Keratinocyte (primary cell): ENCODE results near the gene TLR8. TPM values are rescaled to one million over a fixed set of nuclear protein-coding genes. Genes with fewer than 3 reads are reported as not detected.
"Not testable (repeated sequence)": the region's sequence is repeated elsewhere in the genome, so short reads cannot be mapped to it uniquely, and the experiment has no call there.

Experiments
- DNase-seq: peaks from one replicate; pipeline ENCODE4 v3.0.0-alpha.2; 2011; ENCODE audit warnings: low read depth, missing footprints, low spot score
- FAIRE-seq: peaks from 2 replicates; lab custom pipeline; 2011; peaks lifted over from hg19 to GRCh38; lab: Jason Lieb, UNC
- H2AFZ ChIP-seq: 2 replicates; pipeline ENCODE4 v1.6.0; 2012; ENCODE audit warnings: low read length, control low read depth, inconsistent platforms; ENCODE audit not compliant: control insufficient read depth
- H3K27ac ChIP-seq: 2 replicates; pipeline ENCODE4 v1.5.1; 2011; ENCODE audit warnings: low read length; ENCODE audit not compliant: control insufficient read depth, insufficient read depth
- H3K27me3 ChIP-seq: 3 replicates; pipeline ENCODE4 v1.6.0; 2011; ENCODE audit warnings: low read length; ENCODE audit not compliant: control insufficient read depth, insufficient read depth; ENCODE audit errors: extremely low read depth
- H3K36me3 ChIP-seq, 2 experiments: 2 replicates in 1 of 2; 3 replicates in 1 of 2; pipeline ENCODE4 v1.5.1; 2011; ENCODE audit warnings: low read length in 2 of 2, mild to moderate bottlenecking in 1 of 2; ENCODE audit not compliant: control insufficient read depth in 2 of 2, insufficient read depth in 2 of 2; ENCODE audit errors: extremely low read depth in 1 of 2
- H3K4me1 ChIP-seq: 3 replicates; pipeline ENCODE4 v1.5.1; 2011; ENCODE audit warnings: low read length; ENCODE audit not compliant: control insufficient read depth, insufficient read depth; ENCODE audit errors: extremely low read depth
- H3K4me2 ChIP-seq: 3 replicates; pipeline ENCODE4 v1.6.0; 2011; ENCODE audit warnings: low read depth, low read length; ENCODE audit not compliant: control insufficient read depth, insufficient read depth; ENCODE audit errors: extremely low read depth
- H3K4me3 ChIP-seq, 3 experiments: fragments of 200-600 bp in 1 of 3; sonication (generic) in 1 of 3; 2 replicates in 2 of 3; 3 replicates in 1 of 3; pipeline ENCODE4 v1.5.1; 2011 to 2016; ENCODE audit warnings: low read length in 3 of 3, mild to moderate bottlenecking in 3 of 3, control low read depth in 2 of 3, inconsistent platforms in 1 of 3, low read depth in 1 of 3, mixed read lengths in 1 of 3, mixed run types in 1 of 3, moderate library complexity in 1 of 3; ENCODE audit not compliant: control insufficient read depth in 2 of 3, insufficient read depth in 2 of 3; ENCODE audit errors: extremely low read depth in 1 of 3
- H3K79me2 ChIP-seq: 2 replicates; pipeline ENCODE4 v1.6.0; 2012; ENCODE audit warnings: low read length; ENCODE audit not compliant: control insufficient read depth, insufficient read depth
- H3K9ac ChIP-seq: 3 replicates; pipeline ENCODE4 v1.6.0; 2011; ENCODE audit warnings: low read length; ENCODE audit not compliant: control insufficient read depth, insufficient read depth; ENCODE audit errors: extremely low read depth
- H3K9me1 ChIP-seq: 3 replicates; pipeline ENCODE4 v1.6.0; 2011; ENCODE audit warnings: low read length; ENCODE audit not compliant: control insufficient read depth, insufficient read depth; ENCODE audit errors: extremely low read depth
- H3K9me3 ChIP-seq: 2 replicates; pipeline ENCODE4 v1.5.1; 2012; ENCODE audit warnings: low read depth, low read length; ENCODE audit not compliant: control insufficient read depth
- H4K20me1 ChIP-seq: 3 replicates; pipeline ENCODE4 v1.6.0; 2011; ENCODE audit warnings: low read length; ENCODE audit not compliant: control insufficient read depth, insufficient read depth; ENCODE audit errors: extremely low read depth
- EZH2 ChIP-seq: IDR thresholded peaks from one replicate; pipeline ENCODE4 v1.6.1; 2012; ENCODE audit warnings: inconsistent platforms, mild to moderate bottlenecking, low read length, moderate library complexity
- dilution Hi-C: fragments of 300-500 bp; cut with MboI; formaldehyde crosslinking; loops from one replicate; pipeline ENCODE4 v1.7.0; 2020; ENCODE audit warnings: low sequenced_read_pairs; ENCODE audit not compliant: extremely low pct_ligation_motif_present
- polyA plus RNA-seq, 5 experiments: library from polyadenylated mRNA; depleted of rRNA in 3 of 5; stranded (reverse) in 3 of 5; stranded (forward) in 1 of 5; unstranded in 1 of 5; fragments of >200 nt; gene quantifications; 1 replicate in 1 of 5; 2 replicates in 3 of 5; 3 replicates in 1 of 5; pipeline versions ENCODE4 v1.2.1 to v1.2.3, GENCODE V29; 2011 to 2012; ENCODE audit warnings: missing spikeins in 2 of 5, low read depth in 1 of 5, low replicate concordance in 1 of 5
- TF ChIP-seq, protein P1 (sequence below), 3 experiments: IDR thresholded peaks in 1 of 3; conservative IDR thresholded peaks in 1 of 3; optimal IDR thresholded peaks in 1 of 3; 2 replicates in 2 of 3; 3 replicates in 1 of 3; pipeline versions ENCODE3 to v1.5.1; 2011; ENCODE audit warnings: low read length in 3 of 3, mild to moderate bottlenecking in 3 of 3, moderate library complexity in 2 of 3, control low read depth in 1 of 3, inconsistent platforms in 1 of 3; ENCODE audit not compliant: insufficient read depth in 2 of 3; ENCODE audit errors: extremely low read depth in 1 of 3

The TLR8 gene
- polyA plus RNA-seq, 1 donor (not counting 4 experiments of a cell fraction or from before 2014, with no cell fraction given), result not detected

DNA sequence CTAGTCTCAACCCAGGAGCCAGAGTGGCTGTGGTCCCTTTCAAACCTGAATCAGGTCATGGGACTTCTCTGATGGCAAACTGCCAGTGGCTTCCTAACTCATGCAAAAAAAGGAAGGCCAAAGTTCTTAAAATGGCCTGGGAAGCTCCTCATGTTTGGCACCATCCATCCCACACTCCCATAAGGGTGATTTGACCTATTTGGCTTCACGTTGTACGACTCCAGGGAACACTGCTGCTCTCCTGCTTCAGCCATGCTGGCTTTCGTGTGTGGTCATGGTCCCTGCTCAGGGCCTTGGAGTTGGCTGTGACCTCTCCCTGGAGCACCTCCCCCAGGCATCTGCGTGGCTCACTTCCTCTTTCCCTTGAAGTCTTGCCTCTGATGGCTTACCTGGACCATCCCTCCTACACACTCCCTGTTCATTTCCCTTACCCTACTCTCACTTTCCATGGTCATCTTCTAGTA is 55.7 kb downstream of the TLR8 start:
- DNase-seq (no peak), FAIRE-seq (no peak)
- H3K9me3 ChIP-seq, result no peaks in the 10 kb centered on the region
- H3K27me3 ChIP-seq, result no peaks in the 10 kb centered on the region
- no peak overlapping the region for H3K27ac ChIP-seq
- peaks cover 14% of the 10 kb centered on the region for H3K4me1 ChIP-seq
- no peak overlapping the region for H2AFZ ChIP-seq
- dilution Hi-C loops, result no loop called here
- no peak overlapping the region for H3K4me2 ChIP-seq
- no peak overlapping the region for H3K9ac ChIP-seq
- H3K9me1 ChIP-seq, result no peaks in the 10 kb centered on the region
- H3K79me2 ChIP-seq, result no peaks in the 10 kb centered on the region
- TF ChIP-seq EZH2, result no peak
- TF ChIP-seq, protein P1, sequence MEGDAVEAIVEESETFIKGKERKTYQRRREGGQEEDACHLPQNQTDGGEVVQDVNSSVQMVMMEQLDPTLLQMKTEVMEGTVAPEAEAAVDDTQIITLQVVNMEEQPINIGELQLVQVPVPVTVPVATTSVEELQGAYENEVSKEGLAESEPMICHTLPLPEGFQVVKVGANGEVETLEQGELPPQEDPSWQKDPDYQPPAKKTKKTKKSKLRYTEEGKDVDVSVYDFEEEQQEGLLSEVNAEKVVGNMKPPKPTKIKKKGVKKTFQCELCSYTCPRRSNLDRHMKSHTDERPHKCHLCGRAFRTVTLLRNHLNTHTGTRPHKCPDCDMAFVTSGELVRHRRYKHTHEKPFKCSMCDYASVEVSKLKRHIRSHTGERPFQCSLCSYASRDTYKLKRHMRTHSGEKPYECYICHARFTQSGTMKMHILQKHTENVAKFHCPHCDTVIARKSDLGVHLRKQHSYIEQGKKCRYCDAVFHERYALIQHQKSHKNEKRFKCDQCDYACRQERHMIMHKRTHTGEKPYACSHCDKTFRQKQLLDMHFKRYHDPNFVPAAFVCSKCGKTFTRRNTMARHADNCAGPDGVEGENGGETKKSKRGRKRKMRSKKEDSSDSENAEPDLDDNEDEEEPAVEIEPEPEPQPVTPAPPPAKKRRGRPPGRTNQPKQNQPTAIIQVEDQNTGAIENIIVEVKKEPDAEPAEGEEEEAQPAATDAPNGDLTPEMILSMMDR (optimal IDR thresholded peaks at IDR 0.05 in 1 of 3, IDR thresholded peaks at IDR 0.05 in 1 of 3, conservative IDR thresholded peaks at IDR 0.05 in 1 of 3; ENCODE audit: extremely low read depth in 1 of 3, insufficient read depth in 2 of 3, low read length in 3 of 3), result no peak
- no peak overlapping the region for H3K4me3 ChIP-seq
- no peaks in the 10 kb centered on the region for H4K20me1 ChIP-seq
- no peaks in the 10 kb centered on the region for H3K36me3 ChIP-seq

DNA sequence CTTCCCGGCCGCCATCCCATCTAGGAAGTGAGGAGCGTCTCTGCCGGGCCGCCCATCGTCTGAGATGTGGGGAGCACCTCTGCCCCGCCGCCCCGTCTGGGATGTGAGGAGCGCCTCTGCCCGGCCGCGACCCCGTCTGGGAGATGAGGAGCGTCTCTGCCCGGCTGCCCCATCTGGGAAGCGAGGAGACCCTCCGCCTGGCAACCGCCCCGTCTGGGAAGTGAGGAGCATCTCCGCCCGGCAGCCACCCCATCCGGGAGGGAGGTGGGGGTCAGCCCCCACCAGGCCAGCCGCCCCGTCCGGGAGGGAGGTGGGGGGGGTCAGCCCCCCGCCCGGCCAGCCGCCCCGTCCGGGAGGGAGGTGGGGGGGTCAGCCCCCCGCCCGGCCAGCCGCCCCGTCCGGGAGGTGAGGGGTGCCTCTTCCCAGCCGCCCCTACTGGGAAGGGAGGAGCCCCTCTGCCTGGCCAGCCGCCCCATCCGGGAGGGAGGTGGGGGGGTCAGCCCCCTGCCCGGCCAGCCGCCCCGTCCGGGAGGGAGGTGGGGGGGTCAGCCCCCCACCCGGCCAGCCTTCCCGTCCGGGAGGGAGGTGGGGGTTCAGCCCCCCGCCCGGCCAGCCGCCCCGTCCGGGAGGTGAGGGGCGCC is 56.9 kb downstream of the TLR8 start:
- H3K27ac ChIP-seq, DNase-seq, H3K9ac ChIP-seq, H3K36me3 ChIP-seq, FAIRE-seq, H3K27me3 ChIP-seq, dilution Hi-C loops, H3K9me1 ChIP-seq, H4K20me1 ChIP-seq, H3K9me3 ChIP-seq, H3K4me3 ChIP-seq, H3K4me2 ChIP-seq, H2AFZ ChIP-seq, H3K79me2 ChIP-seq: not testable (repeated sequence)
- H3K4me1 ChIP-seq, result peaks cover 13% of the 10 kb centered on the region
